HAP-1 (cell line): Measurements from ENCODE around the gene LBP.

ENCODE experiments used
- DNase-seq, 2 experiments: peaks; one replicate each; pipeline ENCODE4 v3.0.0-alpha.2; 2016 to 2020; ENCODE audit warnings: low spot score in 2 of 2
- H3K27me3 ChIP-seq: fragments of 250-450 bp; sonication (Bioruptor Pico); 2 replicates; pipeline ENCODE4 v1.5.1; 2020; ENCODE audit warnings: low read depth, mild to moderate bottlenecking, moderate library complexity
- H3K36me3 ChIP-seq: fragments of 250-450 bp; sonication (Bioruptor Pico); replicated peaks from 2 replicates; pipeline ENCODE4 v1.5.1; 2020; ENCODE audit warnings: mild to moderate bottlenecking
- H3K4me1 ChIP-seq: fragments of 250-450 bp; sonication (Bioruptor Pico); 2 replicates; pipeline ENCODE4 v1.5.1; 2020; ENCODE audit warnings: mild to moderate bottlenecking
- H3K4me3 ChIP-seq: fragments of 250-450 bp; sonication (Bioruptor Pico); 2 replicates; pipeline ENCODE4 v1.5.1; 2020; ENCODE audit warnings: mild to moderate bottlenecking, moderate library complexity
- H3K9me3 ChIP-seq: fragments of 250-450 bp; sonication (Bioruptor Pico); 2 replicates; pipeline ENCODE4 v1.5.1; 2020; ENCODE audit warnings: mild to moderate bottlenecking, moderate library complexity
- in situ Hi-C: fragments of 300-500 bp; cut with MboI; formaldehyde crosslinking; loops from 3 replicates; pipeline ENCODE4 v1.14.3; 2020; ENCODE audit warnings: low sequenced_read_pairs, inconsistent platforms, mixed read lengths

Gene LBP

DNA sequence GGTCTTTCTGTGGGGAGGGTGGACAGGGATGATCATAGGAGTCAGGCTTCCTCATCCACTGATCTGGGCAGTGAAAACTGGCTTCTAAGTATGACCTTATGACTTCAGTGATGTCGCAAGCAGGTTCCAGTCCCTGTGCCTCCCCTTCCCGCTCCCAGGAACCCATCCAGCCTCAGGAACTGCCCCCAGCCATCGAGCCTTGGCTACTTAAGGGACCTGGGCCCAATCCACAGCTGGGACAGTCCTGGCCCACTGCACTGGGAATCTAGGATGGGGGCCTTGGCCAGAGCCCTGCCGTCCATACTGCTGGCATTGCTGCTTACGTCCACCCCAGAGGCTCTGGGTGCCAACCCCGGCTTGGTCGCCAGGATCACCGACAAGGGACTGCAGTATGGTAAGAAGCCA lies at the start of gene LBP:
LBP (plus strand) TSS at position 236 of the 405 bp plus-strand sequence; CDS start at position 271, 35 bp downstream.
- Histone ChIP-seq H3K4me3 (no peak within 1 kb of the TSS), H3K4me1 (no peaks in the 10 kb centered on the region), H3K36me3 (no peaks in the 10 kb centered on the region), H3K9me3 (no peaks in the 10 kb centered on the region), H3K27me3 (0 out of 2 replicates have a peak, but pooled peaks cover 2% of the 10 kb centered on the region)
- in situ Hi-C loops: no loop called here
- no peak for DNase-seq

- Histone ChIP-seq H3K4me3 (no peak overlapping the region), H3K9me3 (no peaks in the 10 kb centered on the region), H3K36me3 (no peaks in the 10 kb centered on the region), H3K4me1 (no peaks in the 10 kb centered on the region), H3K27me3 (peaks cover 2% of the 10 kb centered on the region; the same call in 1 of the 2 replicates)
- in situ Hi-C loops: no loop called here
- no peak for DNase-seq
These were observed 48.2 kb upstream of the LBP start for GRCh38 chr20:38297916-38298674.

DNA sequence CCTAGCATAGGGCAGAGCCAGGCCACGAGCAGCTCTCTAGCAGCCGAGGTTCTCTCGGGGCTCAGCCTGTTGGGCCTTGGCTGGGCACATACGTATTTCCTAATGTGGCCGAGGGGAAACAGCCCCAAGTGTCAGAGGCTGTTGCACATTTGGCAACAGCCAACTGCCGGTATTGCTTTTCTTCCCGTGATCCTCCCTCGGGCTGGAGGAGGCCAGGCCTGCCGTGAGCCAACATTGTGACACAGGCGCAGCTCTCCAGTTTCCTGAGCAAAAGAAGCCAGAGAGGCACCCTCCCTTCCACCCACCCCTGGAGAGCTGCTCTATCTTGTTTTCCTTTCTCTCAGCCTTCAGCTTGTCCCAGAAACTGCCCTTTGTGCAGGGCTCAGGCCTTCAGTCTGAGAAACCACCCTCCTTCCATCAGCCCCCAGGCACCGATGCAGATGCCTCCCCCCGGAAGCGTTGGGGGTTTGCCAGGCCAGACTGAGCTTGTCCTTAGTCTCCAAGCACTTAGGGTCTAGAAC lies 47.5 kb upstream of the LBP start:
- DNase-seq: no peak
- Histone ChIP-seq H3K9me3 (no peaks in the 10 kb centered on the region), H3K27me3 (peaks cover 10% of the 10 kb centered on the region; the same call in 1 of the 2 replicates), H3K36me3 (no peaks in the 10 kb centered on the region), H3K4me3 (no peak overlapping the region), H3K4me1 (no peaks in the 10 kb centered on the region)
- in situ Hi-C loops: no loop called here

DNA sequence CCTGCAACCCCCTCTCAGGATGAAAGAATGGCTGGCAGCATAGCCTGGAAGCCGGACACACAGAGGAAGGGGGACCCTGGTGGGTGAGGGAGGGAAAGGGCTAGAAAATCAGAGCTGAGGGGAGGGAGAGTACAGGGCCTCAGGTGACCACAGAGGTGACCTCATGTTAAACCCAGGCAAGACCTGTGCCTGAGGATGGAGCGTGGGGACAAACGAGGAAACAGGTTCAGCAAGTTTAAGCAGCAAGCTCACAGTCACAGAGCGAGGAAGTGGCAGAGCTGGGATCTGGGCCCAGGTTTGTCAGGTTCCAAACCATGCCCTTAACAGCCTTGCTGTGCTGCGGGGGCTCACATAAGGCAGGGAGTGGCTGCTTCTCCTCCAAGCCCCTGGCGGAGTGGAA lies 46.3 kb upstream of the LBP start:
- no peak overlapping the region for H3K4me3 ChIP-seq
- no peaks in the 10 kb centered on the region for H3K36me3 ChIP-seq
- peaks cover 13% of the 10 kb centered on the region; the same call in 1 of the 2 replicates for H3K27me3 ChIP-seq
- in situ Hi-C loops: loop anchor here (10.0 kb wide), 1 partner anchor 55 kb away; no protein-coding TSS in a partner anchor
- no peak for DNase-seq
- no peaks in the 10 kb centered on the region for H3K4me1 ChIP-seq
- no peaks in the 10 kb centered on the region for H3K9me3 ChIP-seq

- H3K36me3 ChIP-seq: no peaks in the 10 kb centered on the region
- in situ Hi-C loops: loop anchor here (10.0 kb wide), 1 partner anchor 56 kb away; no protein-coding TSS in a partner anchor
- no peak for DNase-seq
- no peaks in the 10 kb centered on the region for H3K9me3 ChIP-seq
- peaks cover 13% of the 10 kb centered on the region; the same call in 1 of the 2 replicates for H3K27me3 ChIP-seq
- no peaks in the 10 kb centered on the region for H3K4me1 ChIP-seq
- no peak overlapping the region for H3K4me3 ChIP-seq
These were observed 45.8 kb upstream of the LBP start for GRCh38 chr20:38300438-38300837.

DNA sequence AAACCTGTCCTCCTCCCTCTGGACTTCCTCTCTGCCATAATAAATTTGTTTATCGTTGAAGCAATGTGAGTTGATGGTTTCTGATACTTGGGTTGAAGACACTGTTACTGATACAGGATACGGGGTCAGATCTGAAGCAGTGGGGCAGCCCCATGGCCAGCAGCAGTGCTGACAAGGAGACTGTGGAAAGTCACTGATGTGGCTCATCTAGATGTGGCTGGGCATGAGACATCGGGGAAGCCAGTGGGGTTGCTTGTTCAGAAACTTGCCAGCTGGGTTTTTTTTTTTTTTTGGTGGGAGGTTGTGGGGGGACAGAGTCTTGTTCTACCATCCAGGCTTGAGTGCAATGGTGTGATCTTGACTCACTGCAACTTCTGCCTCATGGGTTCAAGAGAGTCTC lies 45.0 kb upstream of the LBP start:
- H3K27me3 ChIP-seq: peaks cover 13% of the 10 kb centered on the region; the same call in 1 of the 2 replicates
- DNase-seq: no peak
- in situ Hi-C loops: loop anchor here (10.0 kb wide), 1 partner anchor 57 kb away; no protein-coding TSS in a partner anchor
- H3K9me3 ChIP-seq: no peaks in the 10 kb centered on the region
- no peak overlapping the region for H3K4me3 ChIP-seq
- no peaks in the 10 kb centered on the region for H3K36me3 ChIP-seq
- H3K4me1 ChIP-seq: no peaks in the 10 kb centered on the region

GRCh38 chr20:38302786-38303185 lies 43.5 kb upstream of the LBP start:
- in situ Hi-C loops: loop anchor here (10.0 kb wide), 1 partner anchor 58 kb away; no protein-coding TSS in a partner anchor
- no peak for DNase-seq
- Histone ChIP-seq H3K4me1 (no peaks in the 10 kb centered on the region), H3K9me3 (no peaks in the 10 kb centered on the region), H3K27me3 (peaks cover 13% of the 10 kb centered on the region; the same call in 1 of the 2 replicates), H3K36me3 (no peaks in the 10 kb centered on the region), H3K4me3 (no peak overlapping the region)

- Histone ChIP-seq H3K36me3 (no peaks in the 10 kb centered on the region), H3K4me1 (no peaks in the 10 kb centered on the region), H3K27me3 (peaks cover 13% of the 10 kb centered on the region; the same call in 1 of the 2 replicates), H3K9me3 (no peaks in the 10 kb centered on the region), H3K4me3 (no peak within 1 kb of the TSS)
- no peak for DNase-seq
- in situ Hi-C loops: loop anchor here (10.0 kb wide), 1 partner anchor 59 kb away; no protein-coding TSS in a partner anchor
These were observed 42.3 kb upstream of the LBP start, which contains the start of gene BPI for GRCh38 chr20:38303908-38304379. BPI (plus strand) TSS chr20:38304156; CDS start chr20:38304224, 68 bp downstream.

GRCh38 chr20:38304845-38305447 lies 41.3 kb upstream of the LBP start:
- no peaks in the 10 kb centered on the region for H3K9me3 ChIP-seq
- H3K27me3 ChIP-seq: peaks cover 13% of the 10 kb centered on the region; the same call in 1 of the 2 replicates
- in situ Hi-C loops: loop anchor here (10.0 kb wide), 1 partner anchor 60 kb away; no protein-coding TSS in a partner anchor
- H3K4me3 ChIP-seq: no peak overlapping the region
- H3K36me3 ChIP-seq: no peaks in the 10 kb centered on the region
- H3K4me1 ChIP-seq: no peaks in the 10 kb centered on the region
- peak in 1 of 2 experiments; percentile 57 for DNase-seq

DNA sequence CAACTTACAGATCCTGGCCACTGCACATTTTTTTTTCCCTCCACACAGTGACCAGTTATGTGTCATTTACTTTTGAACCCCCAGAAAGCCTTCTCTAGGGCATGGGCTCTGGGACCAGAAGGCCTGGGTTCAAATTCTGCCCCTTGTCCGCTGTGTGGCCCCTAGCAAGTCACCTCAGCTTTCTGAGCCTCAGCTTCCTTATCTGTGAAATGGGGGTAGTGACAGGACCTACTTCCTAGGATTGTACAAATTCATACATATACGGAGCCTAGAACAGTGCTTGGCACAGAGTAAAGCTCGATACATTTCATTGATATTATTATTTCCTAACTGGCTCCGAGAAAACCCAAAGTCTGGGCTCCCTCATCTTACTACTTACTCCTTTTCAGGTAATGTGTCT lies 40.7 kb upstream of the LBP start:
- in situ Hi-C loops: loop anchor here (10.0 kb wide), 1 partner anchor 61 kb away; no protein-coding TSS in a partner anchor
- Histone ChIP-seq H3K4me3 (no peak overlapping the region), H3K4me1 (no peaks in the 10 kb centered on the region), H3K36me3 (no peaks in the 10 kb centered on the region), H3K9me3 (no peaks in the 10 kb centered on the region), H3K27me3 (peaks cover 13% of the 10 kb centered on the region; the same call in 1 of the 2 replicates)
- DNase-seq: no peak

DNA sequence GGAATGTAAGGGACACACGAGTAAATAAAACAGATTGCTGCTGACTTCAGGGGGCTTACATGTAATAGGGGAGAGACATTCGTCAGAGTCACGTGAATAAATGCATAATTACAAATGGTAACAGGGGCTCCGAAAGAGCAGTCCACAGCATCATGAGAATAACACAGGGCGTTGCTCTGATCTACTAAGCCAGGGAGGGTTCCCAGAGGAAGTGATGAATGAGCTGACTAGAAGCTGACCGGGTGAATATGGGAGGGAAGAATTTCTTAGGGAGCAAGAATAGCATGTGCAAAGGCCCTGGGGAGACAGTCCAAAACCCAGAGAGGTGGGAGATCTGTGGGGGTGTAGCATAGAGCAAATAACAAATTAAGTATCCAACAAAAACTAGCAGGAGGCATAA lies 39.9 kb upstream of the LBP start:
- Histone ChIP-seq H3K9me3 (no peaks in the 10 kb centered on the region), H3K36me3 (no peaks in the 10 kb centered on the region), H3K27me3 (peaks cover 13% of the 10 kb centered on the region; the same call in 1 of the 2 replicates), H3K4me1 (no peaks in the 10 kb centered on the region), H3K4me3 (no peak overlapping the region)
- DNase-seq: no peak
- in situ Hi-C loops: loop anchor here (10.0 kb wide), 1 partner anchor 62 kb away; no protein-coding TSS in a partner anchor

DNA sequence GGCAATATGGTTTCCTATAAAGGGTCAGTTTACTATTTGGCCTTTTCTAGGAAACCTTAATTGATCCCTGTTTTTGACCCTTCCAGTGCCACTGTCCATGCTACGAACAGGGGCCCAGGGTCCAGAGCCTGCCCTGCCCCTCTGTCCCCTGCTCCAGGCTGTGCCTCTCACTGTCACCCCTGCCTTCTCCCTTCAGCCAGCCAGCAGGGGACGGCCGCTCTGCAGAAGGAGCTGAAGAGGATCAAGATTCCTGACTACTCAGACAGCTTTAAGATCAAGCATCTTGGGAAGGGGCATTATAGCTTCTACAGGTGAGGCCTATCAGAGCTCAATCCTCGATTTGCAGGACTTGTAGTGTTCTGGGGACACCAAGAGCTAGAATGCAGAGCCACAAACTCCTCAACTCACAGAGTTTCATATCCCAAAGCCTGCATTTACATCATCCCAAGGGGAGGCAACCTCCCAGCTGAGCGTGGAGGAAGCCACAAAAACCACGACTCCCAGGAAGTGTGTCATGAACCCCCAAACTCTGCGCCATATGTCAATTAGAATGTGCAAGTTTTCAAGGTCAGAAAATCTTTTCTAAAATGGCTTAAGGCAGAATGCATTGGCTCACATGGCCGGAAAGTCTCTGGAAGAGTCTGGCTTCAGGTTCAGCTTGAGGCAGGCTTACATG lies 38.8 kb upstream of the LBP start:
- Histone ChIP-seq H3K36me3 (no peaks in the 10 kb centered on the region), H3K4me1 (no peaks in the 10 kb centered on the region), H3K27me3 (peaks cover 13% of the 10 kb centered on the region; the same call in 1 of the 2 replicates), H3K9me3 (no peaks in the 10 kb centered on the region), H3K4me3 (no peak overlapping the region)
- no peak for DNase-seq
- in situ Hi-C loops: loop anchor here (10.0 kb wide), 1 partner anchor 63 kb away; no protein-coding TSS in a partner anchor

DNA sequence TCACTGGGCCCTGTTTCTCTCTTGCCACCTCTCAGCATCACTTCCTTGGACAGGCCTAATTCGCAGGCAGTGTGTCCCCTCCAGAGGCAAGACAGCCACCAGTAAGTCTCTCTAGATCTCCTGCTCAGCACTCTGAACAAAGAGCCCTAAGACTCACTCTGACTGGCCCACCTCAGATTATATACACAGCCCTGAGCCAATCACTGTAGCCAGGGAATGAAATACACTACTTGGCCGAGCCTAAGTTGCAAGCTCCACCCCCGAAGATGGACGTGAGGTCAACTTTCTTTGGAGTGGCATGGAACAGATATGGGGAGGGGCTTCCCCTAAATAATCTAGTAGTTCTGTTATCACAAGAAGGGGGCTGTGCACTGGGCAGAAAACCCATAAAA lies 38.2 kb upstream of the LBP start:
- Histone ChIP-seq H3K9me3 (no peaks in the 10 kb centered on the region), H3K27me3 (peaks cover 11% of the 10 kb centered on the region; the same call in 1 of the 2 replicates)

More for the DNA sequence above, 38.2 kb upstream of the LBP start:
- Histone ChIP-seq H3K4me3 (no peak overlapping the region), H3K36me3 (no peaks in the 10 kb centered on the region), H3K4me1 (no peaks in the 10 kb centered on the region)
- in situ Hi-C loops: loop anchor here (10.0 kb wide), 1 partner anchor 63 kb away; no protein-coding TSS in a partner anchor
- no peak for DNase-seq
